T1000 (cell line): ENCODE results near the gene MAB21L4.

Experiments used
- DNase-seq: peaks from one replicate; lab custom pipeline; 2025; ENCODE audit warnings: mixed read lengths; lab: John Stamatoyannopoulos, UW

Gene MAB21L4

DNA sequence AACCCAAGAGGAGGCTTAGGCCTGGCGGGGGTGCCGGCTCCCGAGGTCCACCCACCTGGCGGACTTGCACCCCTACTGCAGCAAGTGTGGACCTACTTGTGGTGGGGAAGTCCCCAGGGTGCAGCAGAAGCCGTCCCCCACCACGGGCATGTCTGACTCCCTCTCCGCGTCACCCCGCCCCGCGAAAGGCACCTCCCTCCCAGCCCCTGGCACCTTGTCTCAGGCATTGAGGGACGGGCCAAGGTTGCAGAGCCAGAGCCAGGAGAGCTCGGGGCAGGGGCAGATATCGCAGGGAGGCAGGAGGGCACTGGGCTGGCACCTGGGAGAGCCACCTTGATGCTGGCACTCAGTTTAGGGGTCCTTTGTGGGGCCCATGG lies 29.2 kb upstream of the MAB21L4 start:
- no peak for DNase-seq

DNA sequence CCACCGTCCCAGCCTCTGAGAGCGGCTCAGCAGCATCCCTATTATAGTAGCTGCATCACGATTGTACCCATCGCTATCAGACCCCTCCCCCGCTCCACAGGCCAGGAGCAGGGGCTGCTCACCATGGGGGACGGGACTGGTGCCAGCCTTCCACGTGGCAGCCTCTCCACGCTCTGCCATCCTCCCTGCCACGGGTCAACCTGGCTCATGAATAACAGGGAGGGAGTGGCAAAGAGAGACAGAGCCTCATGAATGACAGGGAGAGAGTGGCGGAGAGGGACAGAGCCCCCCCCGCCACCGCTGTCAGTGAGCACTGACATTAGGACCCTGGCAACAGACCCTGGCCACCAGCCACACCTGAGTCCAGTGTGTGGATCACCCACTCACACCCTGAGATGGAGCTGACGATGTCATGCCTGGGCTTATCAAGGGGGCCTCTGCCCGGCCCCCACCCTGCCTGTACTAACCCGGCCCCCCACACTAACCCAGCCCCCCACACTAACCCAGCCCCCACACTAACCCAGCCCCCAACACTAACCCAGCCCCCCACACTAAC lies 27.1 kb upstream of the MAB21L4 start:
- DNase-seq: no peak

DNA sequence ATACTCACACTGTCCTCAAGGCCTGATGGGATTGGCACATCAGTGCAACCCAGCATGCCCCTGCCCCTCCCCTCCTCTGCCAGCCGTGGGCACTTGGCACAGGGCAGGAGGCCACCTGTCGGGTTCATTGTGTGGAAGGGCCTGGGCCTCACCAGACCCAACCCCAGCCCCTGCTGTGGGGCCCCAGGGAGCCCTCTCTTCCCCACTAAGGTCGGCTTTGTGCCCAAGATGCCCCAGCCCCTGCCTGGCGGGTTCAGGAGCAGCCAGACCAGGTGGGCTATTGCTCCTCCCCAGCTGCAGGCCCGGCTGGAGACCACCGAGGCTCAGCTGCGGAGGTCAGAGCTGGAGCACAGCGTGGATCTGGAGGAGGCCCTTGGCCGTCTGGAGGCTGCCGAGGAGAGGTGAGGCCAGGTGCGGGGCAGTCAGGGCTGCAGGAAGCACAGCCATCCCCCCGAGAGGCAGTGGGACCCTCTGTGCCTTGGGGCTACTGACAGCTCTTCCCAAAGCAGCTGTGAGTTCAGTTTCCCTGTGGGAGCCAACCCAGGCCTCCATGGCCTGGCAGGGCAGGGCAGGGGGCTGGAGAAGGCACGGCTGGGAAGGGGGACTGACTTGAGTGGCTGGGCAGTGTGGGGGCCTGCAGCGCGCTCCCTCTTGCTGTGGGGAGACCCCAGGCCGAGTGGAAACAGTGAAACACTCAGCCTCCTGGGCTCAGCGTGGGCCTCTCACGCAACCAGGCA lies 26.5 kb upstream of the MAB21L4 start:
- no peak for DNase-seq

DNA sequence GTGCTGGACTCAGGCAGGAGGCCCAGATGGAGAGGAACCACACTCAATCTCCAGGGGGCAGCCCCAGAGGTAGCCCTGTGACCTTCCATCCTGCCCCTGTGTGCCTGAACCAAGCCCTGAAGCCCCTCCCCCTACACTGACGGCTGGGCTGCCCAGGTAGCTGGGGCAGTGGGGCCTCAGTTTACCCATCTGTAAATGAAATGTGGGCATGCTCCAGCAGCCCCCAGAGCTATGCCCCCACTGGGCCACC lies 26.0 kb upstream of the MAB21L4 start:
- DNase-seq: no peak

DNA sequence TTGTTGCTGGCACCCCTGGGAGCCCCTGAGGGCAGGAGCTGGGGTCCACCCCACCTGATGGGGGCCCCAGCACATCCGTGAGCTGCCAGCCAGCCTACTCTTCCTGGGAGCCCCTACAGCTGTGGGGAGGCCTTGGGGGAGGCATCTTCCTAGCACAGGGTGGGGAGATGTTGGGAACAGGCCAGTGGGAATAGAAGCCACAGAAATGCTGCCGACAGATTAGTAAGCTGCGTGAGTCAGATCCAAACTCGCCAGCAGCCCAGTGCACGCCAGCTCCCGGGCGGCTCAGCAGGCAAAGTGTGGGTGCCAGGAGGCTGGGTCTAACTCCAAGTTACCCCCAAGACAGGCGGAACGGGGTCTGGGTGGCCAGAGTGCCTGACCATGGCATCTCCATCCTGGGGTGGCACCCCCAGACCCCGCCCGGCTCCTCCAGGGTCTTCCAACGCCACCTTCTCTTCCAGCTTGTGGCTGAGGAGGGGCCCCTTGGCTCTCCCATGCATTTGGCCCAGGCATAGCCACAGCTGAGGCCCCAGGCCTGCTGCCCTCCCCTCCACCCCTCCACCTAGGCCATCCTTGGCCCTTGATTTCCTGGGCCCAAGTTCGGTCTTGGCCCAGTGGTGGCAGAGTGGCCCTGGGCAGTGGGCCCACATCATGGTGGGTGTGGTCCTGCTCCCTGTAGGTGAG lies 25.5 kb upstream of the MAB21L4 start:
- DNase-seq: peak; percentile 79

DNA sequence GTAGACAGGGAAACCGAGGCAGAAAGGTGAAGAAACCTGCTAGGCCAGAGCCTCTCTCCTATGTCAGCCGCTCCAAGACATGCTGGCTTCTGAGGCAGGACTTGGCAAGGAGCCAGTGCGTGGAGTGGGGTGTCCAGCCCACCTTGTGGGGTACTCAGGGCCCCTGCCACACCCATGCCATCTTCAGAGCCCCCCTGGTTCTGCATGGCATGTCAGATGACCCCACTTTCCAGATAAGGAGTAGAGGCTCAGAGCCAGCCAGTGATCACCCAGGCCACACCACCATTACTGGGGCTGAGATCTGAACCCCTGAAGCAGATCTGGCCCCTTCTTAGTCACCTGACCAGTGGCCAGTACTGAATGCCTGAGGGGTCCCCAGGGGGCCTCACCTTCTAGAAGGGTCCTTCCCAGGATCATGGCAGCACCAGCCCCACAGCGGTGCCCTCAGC lies 24.9 kb upstream of the MAB21L4 start:
- no peak for DNase-seq

DNA sequence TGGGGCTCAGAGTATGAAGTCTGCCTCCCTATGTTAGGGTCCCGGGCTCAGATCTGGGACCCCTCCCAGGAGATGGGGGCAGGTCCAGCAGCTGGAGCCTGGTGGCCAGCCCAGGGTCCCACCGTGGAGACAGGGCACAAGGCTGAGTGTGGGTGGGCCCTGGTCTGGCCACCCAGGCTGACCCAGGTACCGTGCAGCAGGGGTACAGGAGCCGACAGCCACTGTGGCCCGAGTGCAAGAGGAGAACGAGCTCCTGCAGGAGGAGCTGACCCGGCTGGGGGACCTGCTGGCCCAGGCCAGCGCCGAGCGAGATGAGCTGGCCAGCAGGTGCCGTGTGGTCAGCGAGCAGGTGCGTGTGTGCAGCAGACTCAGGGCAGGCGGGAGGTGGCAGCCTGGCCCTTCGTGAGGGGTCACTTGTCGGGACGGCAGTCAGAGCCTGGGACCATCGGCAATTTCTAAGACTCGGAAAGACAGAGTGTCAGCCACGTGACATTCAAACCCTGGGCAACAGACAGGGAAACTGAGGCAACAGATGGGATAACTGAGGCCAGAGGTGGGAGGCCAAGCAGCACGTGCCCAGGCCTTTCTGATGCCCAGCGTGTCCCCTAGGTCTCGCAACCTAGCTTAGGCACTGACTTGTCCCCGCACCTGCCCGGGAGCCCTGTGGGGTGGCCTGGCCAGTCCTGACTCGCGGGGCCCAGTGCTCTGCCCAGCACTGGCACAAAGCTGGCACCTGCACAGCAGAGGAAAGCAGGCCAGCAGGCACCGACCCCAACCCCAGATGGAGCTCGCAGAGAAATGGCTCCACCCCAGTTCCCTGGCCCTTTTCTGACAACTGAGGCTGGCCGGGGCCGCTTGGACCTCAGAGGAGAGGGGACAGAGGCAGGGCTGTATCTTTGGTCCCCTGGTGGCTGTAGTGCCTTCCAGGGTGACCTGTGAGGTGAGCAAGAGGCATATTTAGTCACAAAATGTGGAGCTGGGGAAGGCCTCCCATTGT lies 24.1 kb upstream of the MAB21L4 start:
- DNase-seq: no peak

DNA sequence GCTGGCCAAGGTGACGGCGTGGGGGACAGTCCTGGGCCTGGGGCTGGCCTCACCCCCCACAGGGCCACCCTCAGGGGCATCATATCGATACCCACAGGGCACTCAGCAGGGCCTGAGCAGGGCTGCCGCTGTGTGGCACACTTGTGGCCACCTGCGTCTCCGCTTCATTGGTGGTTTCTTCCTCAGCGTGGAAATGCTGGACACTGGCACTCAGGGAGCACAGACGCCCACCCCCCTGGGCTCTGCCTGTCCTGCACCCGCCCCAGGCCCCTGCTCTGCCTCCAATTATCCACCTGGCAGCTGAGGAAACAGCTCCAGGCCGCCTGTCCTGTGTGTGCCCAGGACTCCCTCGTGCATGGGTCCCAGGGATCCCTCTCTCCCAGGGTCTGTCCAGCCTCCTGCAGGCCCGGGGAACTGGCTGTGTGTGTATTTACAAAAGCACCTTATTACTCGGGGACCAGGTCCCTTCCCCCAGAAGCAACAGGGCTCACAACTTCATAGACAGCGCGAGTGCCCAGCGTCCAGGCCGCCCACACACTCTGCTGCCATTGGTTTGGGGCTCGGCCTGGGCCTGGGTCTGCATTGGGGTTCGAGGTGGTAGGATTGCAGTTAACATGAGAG lies 23.3 kb upstream of the MAB21L4 start:
- no peak for DNase-seq

DNA sequence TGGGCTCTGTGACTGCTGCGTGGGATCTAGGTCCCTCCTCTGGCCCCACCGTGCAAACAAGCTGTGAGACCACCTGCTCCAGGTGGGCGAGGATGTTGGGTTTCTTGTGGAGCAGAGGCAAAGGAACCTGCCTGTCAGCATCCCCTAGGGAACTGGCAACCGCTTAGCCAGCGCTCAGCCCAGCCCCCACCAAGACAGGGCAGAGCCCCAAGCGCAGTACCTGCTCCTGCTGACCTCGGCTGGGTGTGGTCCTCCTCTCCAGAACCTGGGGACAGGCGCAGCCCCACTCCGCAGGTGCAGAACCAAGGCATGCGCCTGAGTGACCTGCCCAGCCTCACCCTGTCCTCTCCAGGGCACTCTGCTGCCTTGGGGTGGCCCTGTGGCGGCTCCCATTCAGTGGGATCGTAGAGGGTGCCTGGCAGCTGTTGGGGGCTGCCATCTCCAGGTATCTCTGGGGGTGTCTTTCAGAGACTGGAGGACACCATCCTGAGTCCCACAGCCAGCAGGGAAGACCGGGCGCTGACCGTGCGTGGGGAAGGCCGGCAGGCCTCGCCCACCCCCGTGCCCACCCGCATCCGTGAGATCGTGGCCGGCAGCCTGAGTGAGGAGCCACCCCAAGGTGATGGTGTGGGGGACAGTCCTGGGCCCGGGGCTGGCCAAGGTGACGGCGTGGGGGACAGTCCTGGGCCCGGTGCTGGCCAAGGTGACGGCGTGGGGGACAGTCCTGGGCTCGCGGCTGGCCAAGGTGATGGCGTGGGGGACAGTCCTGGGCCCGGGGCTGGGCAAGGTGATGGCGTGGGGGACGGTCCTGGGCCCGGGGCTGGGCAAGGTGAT lies 22.5 kb upstream of the MAB21L4 start:
- DNase-seq: no peak

DNA sequence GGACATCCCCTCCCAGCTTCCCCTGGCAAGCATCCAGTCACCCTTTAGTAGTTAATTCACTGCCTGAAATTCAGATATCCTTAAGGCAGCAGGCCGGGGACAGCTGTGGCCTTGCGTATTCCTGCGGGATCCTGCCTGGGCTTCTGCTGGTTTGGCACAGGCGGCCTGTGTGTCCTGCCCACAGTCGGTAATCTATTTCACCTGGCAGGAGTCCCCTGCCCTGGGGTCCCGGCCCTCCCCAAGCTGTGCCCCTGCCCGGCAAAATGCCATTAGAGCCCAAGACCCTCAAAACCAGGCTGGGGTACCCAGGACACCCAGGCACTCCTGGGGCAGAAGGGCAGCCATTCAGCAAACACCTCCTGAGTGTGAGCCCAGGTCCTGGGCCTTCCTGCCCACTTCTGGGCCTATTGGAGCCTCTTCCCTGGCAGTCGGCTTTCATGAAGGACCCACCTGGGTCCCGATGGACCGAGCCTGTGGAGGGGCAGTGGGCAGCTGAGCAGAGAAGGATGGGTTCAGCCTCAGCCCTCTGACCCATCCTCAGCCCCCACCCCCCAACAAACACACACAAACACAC lies 21.8 kb upstream of the MAB21L4 start:
- no peak for DNase-seq

DNA sequence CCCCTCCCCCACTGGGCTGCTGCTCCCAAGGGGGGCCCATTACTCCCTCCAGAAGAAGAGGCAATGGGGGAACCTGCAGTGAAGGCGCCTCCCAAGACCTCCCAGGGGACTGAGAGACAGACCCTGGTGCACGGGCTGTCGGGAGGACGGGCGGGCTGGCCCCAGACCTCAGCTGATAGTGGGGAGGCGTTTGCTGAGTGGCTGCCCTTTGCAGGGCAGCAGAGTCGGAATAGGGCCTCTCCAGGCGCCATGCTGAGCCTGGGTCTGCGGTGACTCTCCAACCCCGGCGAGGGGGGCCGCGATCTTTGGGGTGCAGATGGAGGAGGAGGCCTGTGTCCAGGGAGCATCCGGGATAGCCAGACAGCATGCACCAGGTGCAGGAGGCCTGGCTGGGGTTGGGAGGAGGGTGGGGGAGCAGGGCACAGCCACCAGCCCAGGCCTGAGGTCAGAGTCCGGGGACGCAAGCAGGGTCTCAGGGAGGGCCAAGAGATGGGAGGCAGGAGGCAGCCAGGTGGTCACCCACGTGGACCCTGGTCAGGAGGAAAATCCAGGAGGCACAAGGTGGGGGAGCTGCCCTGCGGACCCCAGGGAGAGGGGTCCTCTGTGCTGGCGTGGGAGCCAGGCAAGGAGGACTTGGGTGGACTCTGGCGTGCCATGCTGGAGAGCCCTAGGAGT lies 21.2 kb upstream of the MAB21L4 start:
- no peak for DNase-seq

DNA sequence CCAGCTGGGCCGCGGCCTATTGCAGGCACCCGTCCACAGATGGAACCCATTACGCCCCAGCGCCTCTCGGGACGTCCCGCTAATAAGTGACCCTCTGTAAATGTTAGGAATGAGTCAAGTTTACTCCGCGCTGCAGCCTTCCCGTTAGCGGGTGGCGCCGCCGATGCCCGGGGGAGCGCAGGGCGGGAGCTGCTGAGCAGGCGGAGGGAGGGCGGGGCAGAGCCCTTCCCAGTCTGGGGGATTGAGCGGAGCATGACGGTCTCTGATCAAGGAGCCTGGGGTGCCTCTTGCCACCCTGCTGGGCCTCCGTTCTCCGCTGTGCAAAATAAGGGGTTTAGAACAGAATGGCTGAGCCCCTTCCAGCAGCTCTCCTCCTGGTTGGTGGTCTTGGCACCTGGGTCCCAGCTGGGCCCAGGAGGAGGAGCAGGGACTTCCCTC lies 20.6 kb upstream of the MAB21L4 start:
- peak; percentile 77 for DNase-seq

DNA sequence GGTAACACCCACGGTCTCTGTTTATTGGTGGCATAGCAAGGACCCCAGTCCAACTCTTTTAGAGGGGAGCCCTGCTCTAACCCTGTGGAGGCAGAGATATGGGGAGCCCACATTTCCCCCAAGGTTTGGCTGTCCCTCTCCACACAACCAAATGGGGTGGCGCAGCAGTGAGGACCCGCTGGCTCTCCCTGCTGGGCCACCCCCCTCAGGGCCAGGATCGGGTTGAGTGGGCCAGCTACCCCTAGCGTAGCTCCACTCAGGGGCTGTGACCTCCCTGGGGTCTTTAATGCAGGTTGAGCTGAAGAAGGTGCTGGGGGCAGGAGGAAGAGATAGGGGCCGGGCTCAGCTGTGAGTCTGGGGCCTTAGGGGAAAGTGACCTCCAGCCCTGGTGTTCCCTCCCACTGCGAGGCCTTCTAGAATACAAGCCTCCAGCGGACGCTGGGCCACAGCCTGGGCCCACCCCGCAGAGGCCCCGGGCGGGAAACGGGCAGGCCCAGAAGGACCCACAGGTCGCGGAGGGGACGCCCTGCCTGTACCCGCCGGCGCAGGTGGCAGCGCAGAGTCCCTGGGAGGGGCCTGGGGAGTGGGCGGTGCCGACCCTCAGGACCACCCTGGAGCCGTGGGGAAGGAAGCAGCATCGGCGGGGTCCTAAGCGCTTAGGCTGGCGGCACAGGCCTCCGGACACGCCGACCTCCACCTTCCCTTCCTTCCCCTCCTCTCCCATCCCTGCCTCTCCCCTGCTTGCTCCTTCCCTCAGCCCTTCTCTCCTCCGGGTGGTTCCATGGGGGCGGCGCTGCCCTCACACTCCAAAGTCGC lies 19.8 kb upstream of the MAB21L4 start:
- DNase-seq: no peak

DNA sequence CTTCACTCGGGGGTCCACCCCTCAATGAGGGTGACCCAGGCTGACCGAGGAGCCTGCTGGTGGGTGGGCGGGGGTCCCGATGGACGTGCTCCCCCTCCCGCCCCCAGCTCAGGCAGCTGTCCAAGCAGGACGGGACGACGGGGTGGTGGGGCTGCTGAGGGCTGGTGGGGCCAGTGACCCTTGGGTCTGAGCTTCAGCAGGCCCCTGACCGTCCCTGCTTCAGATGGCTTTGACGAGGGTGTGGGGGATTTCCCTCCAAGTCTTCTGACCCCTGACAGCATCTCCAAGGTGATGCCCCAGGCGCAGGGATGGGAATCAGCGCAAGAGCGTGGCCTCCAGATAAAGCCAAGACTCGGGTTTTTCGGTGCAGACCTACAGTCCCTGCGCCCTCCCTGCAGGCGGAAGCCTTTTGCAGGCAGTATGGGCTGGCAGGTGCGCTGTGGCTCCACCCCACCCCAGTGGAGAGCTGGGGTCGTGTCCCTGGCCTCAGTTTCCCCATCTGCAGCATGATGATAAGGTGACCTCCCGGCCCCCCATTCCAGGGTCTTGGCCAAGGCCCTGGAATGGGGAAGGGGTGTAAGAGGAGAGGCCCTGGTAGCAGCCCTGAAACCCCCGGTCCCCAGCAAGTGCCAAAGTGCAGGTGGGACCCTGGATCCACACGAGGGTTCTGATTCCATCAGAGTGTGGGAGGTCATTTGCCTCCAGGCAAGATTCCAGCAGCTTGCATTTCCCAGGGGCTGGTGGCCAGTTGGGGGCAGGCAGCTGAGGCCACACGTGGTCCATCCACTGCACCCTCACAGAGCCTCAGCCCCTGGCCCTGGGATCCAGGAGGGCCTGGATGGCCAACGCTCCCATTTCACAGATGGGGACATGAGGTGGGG lies 18.9 kb upstream of the MAB21L4 start:
- DNase-seq: no peak

DNA sequence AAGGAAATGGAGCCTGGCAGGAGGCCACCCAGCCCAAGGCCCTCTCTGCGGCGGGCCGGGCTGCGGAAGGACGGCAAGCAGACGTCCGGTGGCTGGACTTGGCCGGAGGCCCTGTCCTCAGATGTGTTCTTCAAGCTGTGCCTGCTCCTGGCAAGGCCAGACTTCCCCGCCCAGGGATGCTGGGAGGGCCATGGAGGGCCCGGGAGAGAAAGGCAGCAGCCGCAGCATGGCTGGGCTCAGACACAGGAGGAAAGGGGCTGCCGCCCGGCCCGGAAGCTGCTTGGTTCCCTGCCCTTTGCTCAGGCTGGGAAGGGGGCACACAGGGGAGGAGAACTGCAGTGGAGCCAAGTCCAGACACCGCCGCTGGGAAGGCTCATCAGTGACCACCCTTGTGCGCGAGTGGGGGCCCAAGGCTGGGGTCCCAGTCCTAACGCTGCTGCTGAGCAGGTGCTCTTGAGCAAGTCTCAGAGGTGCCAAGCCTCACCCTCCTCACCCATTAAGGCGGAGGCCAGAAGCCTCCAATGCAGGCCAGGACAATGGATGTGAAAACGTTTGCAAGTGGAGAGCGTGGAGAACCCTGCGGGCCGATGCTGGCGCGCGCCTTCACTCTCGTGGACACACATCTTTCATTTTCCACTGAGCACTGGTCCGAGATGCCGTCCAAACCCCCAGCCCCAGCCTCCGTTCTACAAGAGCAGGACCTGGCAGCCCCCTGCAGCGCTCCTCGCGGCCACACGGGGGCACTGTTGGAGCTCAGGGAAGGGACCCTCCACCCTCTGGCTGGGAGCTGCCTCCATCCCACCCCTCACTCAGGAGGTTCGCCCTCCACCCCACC lies 18.1 kb upstream of the MAB21L4 start:
- no peak for DNase-seq

DNA sequence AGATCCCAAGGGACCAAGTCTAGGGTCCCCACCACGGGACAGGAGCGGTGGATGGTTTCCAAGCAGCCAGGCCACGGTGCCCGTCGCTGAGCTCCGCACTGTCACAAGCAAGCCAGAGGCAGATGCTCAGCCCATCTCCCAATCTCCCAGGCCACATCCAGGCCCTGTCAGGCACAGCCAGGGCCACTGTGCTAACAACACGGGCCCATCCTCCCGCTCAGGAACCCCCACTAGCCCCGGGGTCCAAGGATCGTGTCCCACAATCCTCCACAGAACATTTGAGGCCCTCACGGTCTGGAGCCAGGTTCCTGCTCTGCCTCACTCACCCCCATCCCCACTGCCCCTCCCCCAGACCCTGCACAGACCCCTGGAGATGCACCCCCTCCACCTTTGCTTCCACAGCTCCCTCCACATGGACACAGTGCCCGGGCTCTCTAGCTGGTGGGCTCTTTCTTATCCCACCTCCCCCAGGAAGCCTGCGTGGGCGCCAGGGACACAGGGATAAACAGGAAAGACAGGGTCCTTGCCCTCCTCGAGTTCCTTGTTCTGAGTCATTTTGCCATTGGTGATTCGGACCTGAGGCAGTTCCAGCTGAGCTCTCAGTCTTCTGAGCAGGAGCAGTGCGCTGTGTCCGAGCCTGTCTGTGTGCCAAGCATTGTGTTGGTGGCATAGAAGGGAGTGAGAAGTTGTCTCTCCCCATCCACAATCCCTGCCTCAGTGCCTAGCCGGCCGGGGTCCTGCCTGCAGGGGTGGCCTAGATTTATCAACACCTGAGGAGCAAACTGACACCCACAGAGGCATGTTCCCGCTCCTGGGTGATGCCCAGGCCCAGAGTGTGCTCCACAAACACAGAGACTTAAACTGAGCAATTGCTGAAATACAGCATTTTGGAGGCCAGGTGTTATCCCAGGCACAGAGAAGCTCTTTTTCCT lies 17.2 kb upstream of the MAB21L4 start:
- no peak for DNase-seq
